ENCODE measurements around the gene P2RX7. TPM values are rescaled to one million over a fixed set of nuclear protein-coding genes. Genes with fewer than 3 reads are reported as not detected.

P2RX7 gene
- total RNA-seq, 4 donors from 2014 or later, result 9.8 to 38.6 (median 24.4) TPM

- WGBS, 2 donors, result 64 to 72% methylated on average over 8 to 11 of the region's 11 CpGs
- intact Hi-C loops (cut with DNase I; ENCODE audit: low total_unique reads), result no loop called here
- DNase-seq (ENCODE audit: low spot score in 2 of 2), result no peak
- no peak for TF ChIP-seq POLR2A (IDR thresholded peaks at IDR 0.05)
- H3K4me3 ChIP-seq (ENCODE audit: low read depth, poor library complexity, severe bottlenecking), result no peak overlapping the region
Measured at GRCh38 chr12:121087467-121088194, 45.0 kb upstream of the P2RX7 start.

- no peak overlapping the region for H3K4me3 ChIP-seq (ENCODE audit: low read depth, poor library complexity, severe bottlenecking)
- 94 to 95% methylated on average over 6 of the region's 6 CpGs for WGBS, 2 donors
- intact Hi-C loops (cut with DNase I; ENCODE audit: low total_unique reads), result no loop called here
- no peak for DNase-seq (ENCODE audit: low spot score in 2 of 2)
- TF ChIP-seq CTCF (IDR thresholded peaks at IDR 0.05), result no peak
- no peak for TF ChIP-seq POLR2A (IDR thresholded peaks at IDR 0.05)
Measured at GRCh38 chr12:121088195-121088585, 44.5 kb upstream of the P2RX7 start.

DNA sequence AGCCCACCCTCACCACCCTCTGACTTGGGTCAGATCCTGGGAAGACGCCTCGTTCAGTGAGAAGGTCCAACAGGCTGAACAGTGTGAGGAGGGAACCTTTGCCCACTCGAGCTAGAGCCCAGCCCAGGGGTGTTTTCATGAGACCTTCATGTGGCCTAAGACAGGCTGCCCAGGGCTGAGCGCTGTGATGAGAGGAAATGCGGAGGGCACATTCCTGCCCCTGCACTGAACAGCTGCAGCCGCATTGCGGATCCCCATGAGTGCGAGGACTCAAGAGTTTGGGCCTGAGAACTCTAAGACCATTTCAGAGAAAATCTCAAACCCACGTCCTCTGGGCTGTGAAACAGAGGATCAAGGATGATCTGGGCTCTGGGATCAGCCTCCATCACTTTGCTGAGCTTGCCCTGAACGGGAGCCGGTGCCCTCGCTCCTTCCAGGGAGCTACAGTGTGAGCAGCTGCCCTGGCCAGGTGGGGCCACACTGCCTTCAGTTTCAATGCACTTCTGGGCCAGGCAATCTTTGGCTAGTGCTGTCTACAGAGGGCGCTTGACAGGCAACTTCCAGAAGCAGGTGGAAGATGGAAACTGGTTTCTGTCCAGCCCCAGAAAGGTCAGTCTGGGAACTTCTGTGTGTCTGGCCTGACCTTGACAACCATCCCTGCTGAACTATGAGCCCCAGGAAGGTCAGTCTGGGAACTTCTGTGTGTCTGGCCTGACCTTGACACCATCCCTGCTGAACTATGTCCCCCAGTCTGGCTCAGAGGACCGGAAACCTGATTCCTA, 43.5 kb upstream of the P2RX7 start:
- DNase-seq (ENCODE audit: low spot score in 2 of 2), result no peak
- TF ChIP-seq POLR2A (IDR thresholded peaks at IDR 0.05) (no peak), CTCF (IDR thresholded peaks at IDR 0.05) (peak in 1 of 3 donors; percentile 99)
- no peak overlapping the region for H3K4me3 ChIP-seq (ENCODE audit: low read depth, poor library complexity, severe bottlenecking)
- 88% methylated on average over 14 of the region's 14 CpGs for WGBS, 2 donors
- intact Hi-C loops (cut with DNase I; ENCODE audit: low total_unique reads), result no loop called here

DNA sequence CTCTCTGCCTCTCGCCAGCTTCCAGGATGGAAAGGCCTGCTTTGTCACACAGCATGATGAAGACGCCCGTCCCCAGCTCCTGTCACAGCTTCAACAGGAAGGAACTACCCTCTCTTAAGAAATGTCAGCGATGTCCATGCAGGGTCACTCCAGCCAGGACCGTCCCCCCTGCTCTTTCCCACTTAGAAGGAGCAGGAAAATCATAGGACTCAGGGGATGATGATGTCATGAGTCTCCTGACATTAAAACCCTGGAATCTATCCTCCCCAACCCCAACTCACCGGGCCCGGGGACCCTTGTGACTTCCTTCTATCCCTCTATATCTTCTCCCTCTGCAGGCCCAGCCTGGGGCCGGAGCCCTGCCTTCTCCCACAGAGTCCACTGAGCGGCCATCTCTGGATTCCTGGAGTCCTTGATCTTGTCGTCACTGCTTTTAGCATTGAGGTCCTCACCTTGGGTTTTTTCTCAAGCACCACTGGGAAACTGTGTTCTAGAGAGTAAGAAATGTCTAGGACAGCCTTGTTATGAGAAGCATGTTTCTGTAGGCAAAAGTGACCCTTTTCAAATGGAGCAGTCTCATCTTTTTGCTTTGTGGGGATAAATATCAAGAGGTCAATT, 42.8 kb upstream of the P2RX7 start:
- no peak overlapping the region for H3K4me3 ChIP-seq (ENCODE audit: low read depth, poor library complexity, severe bottlenecking)
- no peak for TF ChIP-seq POLR2A (IDR thresholded peaks at IDR 0.05)
- TF ChIP-seq CTCF (IDR thresholded peaks at IDR 0.05), result no peak
- peak in 1 of 2 donors; percentile 59 for DNase-seq (ENCODE audit: low spot score in 2 of 2)
- intact Hi-C loops (cut with DNase I; ENCODE audit: low total_unique reads), result loop anchor here (10.0 kb wide), 1 partner anchor 445 kb away; the partner anchor contains the start of gene CABP1
- 82 to 84% methylated on average over 10 of the region's 10 CpGs for WGBS, 2 donors

GRCh38 chr12:121090586-121091514, 41.8 kb upstream of the P2RX7 start:
- 76% methylated on average over 11 of the region's 11 CpGs for WGBS, 2 donors
- intact Hi-C loops (cut with DNase I; ENCODE audit: low total_unique reads), result loop anchor here (10.0 kb wide), 1 partner anchor 446 kb away; the partner anchor contains the start of gene CABP1
- TF ChIP-seq CTCF (IDR thresholded peaks at IDR 0.05) (no peak), POLR2A (IDR thresholded peaks at IDR 0.05) (no peak)

More at GRCh38 chr12:121090586-121091514, 41.8 kb upstream of the P2RX7 start:
- H3K4me3 ChIP-seq (ENCODE audit: low read depth, poor library complexity, severe bottlenecking), result no peak overlapping the region
- DNase-seq (ENCODE audit: low spot score in 2 of 2), result peak in 1 of 2 donors; percentile 76
